Mesenchymal stem cell (in vitro differentiated cells and primary cell): Measurements from ENCODE around the gene GRK3.

Experiments used
- DNase-seq: peaks from one replicate; pipeline ENCODE4 v3.0.0-alpha.2; 2013
- H2AFZ ChIP-seq: one replicate; pipeline ENCODE4 v1.6.1; 2013; ENCODE audit warnings: low read depth, mild to moderate bottlenecking, control low read depth, inconsistent platforms, low read length, moderate library complexity
- H2AK5ac ChIP-seq: 2 replicates; pipeline ENCODE4 v1.6.1; 2013; ENCODE audit warnings: low read length, moderate library complexity, mild to moderate bottlenecking, inconsistent platforms; ENCODE audit not compliant: severe bottlenecking
- H2BK120ac ChIP-seq: one replicate; pipeline ENCODE4 v1.6.1; 2013; ENCODE audit warnings: low read depth, mild to moderate bottlenecking, inconsistent platforms, low read length, moderate library complexity
- H2BK12ac ChIP-seq, 2 experiments: one replicate each; pipeline ENCODE4 v1.6.1; 2013; ENCODE audit warnings: inconsistent platforms in 2 of 2, low read length in 2 of 2, mild to moderate bottlenecking in 2 of 2, moderate library complexity in 2 of 2, control low read depth in 1 of 2
- H2BK15ac ChIP-seq: one replicate; pipeline ENCODE4 v1.6.1; 2013; ENCODE audit warnings: mild to moderate bottlenecking, low read depth, inconsistent platforms; ENCODE audit not compliant: poor library complexity, severe bottlenecking
- H2BK5ac ChIP-seq: 2 replicates; pipeline ENCODE4 v1.6.1; 2013; ENCODE audit warnings: low read depth, mild to moderate bottlenecking, low read length, control low read depth, inconsistent platforms; ENCODE audit not compliant: poor library complexity, severe bottlenecking
- H3K14ac ChIP-seq, 2 experiments: one replicate each; pipeline ENCODE4 v1.6.1; 2013; ENCODE audit warnings: inconsistent platforms in 2 of 2, low read length in 2 of 2, control low read depth in 1 of 2, mild to moderate bottlenecking in 1 of 2, moderate library complexity in 1 of 2
- H3K18ac ChIP-seq, 2 experiments: one replicate each; pipeline ENCODE4 v1.6.1; 2013; ENCODE audit warnings: inconsistent platforms in 2 of 2, low read length in 2 of 2, control low read depth in 1 of 2, low read depth in 1 of 2, mild to moderate bottlenecking in 1 of 2
- H3K23ac ChIP-seq, 2 experiments: one replicate each; pipeline ENCODE4 v1.6.1; 2013; ENCODE audit warnings: inconsistent platforms in 2 of 2, low read length in 2 of 2, mild to moderate bottlenecking in 2 of 2, moderate library complexity in 2 of 2, control low read depth in 1 of 2
- H3K27ac ChIP-seq: 2 replicates; pipeline ENCODE4 v1.5.1; 2013; ENCODE audit warnings: mild to moderate bottlenecking, moderate library complexity, low read length, control low read depth, inconsistent platforms; ENCODE audit not compliant: poor library complexity, severe bottlenecking
- H3K27me3 ChIP-seq, 2 experiments: 2 replicates each; pipeline versions ENCODE4 v1.6.1 to v1.7.0; 2013; ENCODE audit warnings: low read length in 2 of 2, mild to moderate bottlenecking in 2 of 2, moderate library complexity in 2 of 2, control low read depth in 1 of 2, inconsistent platforms in 1 of 2; ENCODE audit not compliant: control insufficient read depth in 1 of 2, insufficient read depth in 1 of 2
- H3K36me3 ChIP-seq, 2 experiments: 2 replicates each; pipeline versions ENCODE4 v1.6.1 to v1.7.0; 2013; ENCODE audit warnings: low read length in 2 of 2, control low read depth in 1 of 2, inconsistent platforms in 1 of 2, low read depth in 1 of 2, mild to moderate bottlenecking in 1 of 2; ENCODE audit not compliant: insufficient read depth in 2 of 2, control insufficient read depth in 1 of 2
- H3K4ac ChIP-seq, 2 experiments: one replicate each; pipeline ENCODE4 v1.6.1; 2013; ENCODE audit warnings: inconsistent platforms in 2 of 2, low read length in 2 of 2, mild to moderate bottlenecking in 2 of 2, moderate library complexity in 2 of 2, control low read depth in 1 of 2, low read depth in 1 of 2
- H3K4me1 ChIP-seq: 2 replicates; pipeline ENCODE4 v1.6.1; 2013; ENCODE audit warnings: low read depth, low read length, control low read depth; ENCODE audit not compliant: control insufficient read depth, insufficient read depth
- H3K4me2 ChIP-seq: 2 replicates; pipeline ENCODE4 v1.6.1; 2013; ENCODE audit warnings: low read length, mild to moderate bottlenecking, inconsistent platforms; ENCODE audit not compliant: poor library complexity, severe bottlenecking
- H3K4me3 ChIP-seq, 2 experiments: 2 replicates each; pipeline versions ENCODE4 v1.5.1 to v1.7.0; 2013; ENCODE audit warnings: low read length in 2 of 2, mild to moderate bottlenecking in 2 of 2, control low read depth in 1 of 2, low read depth in 1 of 2; ENCODE audit not compliant: insufficient read depth in 1 of 2
- H3K79me1 ChIP-seq: replicated peaks from 2 replicates; pipeline ENCODE4 v1.6.1; 2013; ENCODE audit warnings: mild to moderate bottlenecking, control low read depth, low read length, inconsistent platforms; ENCODE audit not compliant: poor library complexity, severe bottlenecking
- H3K9ac ChIP-seq: 2 replicates; pipeline ENCODE4 v1.7.0; 2013; ENCODE audit warnings: mild to moderate bottlenecking, low read length, moderate library complexity
- H3K9me3 ChIP-seq: 2 replicates; pipeline ENCODE4 v1.7.0; 2013; ENCODE audit warnings: mild to moderate bottlenecking, low read length; ENCODE audit not compliant: control insufficient read depth
- H4K8ac ChIP-seq: one replicate; pipeline ENCODE4 v1.6.1; 2013; ENCODE audit warnings: inconsistent platforms, mild to moderate bottlenecking, low read length, moderate library complexity
- H4K91ac ChIP-seq: one replicate; pipeline ENCODE4 v1.6.1; 2013; ENCODE audit warnings: mild to moderate bottlenecking, low read length, inconsistent platforms
- WGBS: methylation state at CpG from one replicate; pipeline ENCODE4 v1.1.7; 2013; ENCODE audit warnings: mixed read lengths; 5-methylcytosine and 5-hydroxymethylcytosine counted together

The GRK3 gene

GRCh38 chr22:25702040-25702439 is 137.6 kb downstream of the GRK3 start:
- H3K4me1 ChIP-seq = no peaks in the 10 kb centered on the region
- no peaks in the 10 kb centered on the region for H3K79me1 ChIP-seq
- peak; percentile 32 for DNase-seq
- H3K27me3 ChIP-seq = peaks cover 0 to 13% of the 10 kb centered on the region in 2 experiments
- H4K8ac ChIP-seq = no peak overlapping the region
- peak overlapping the region; percentile 44 for H3K9ac ChIP-seq
- no peak overlapping the region for H4K91ac ChIP-seq
- no peaks in the 10 kb centered on the region for H3K9me3 ChIP-seq
- no peak overlapping the region for H3K18ac ChIP-seq
- no peak overlapping the region for H3K4ac ChIP-seq
- no peaks in the 10 kb centered on the region for H3K36me3 ChIP-seq
- H2BK5ac ChIP-seq = no peak overlapping the region
- no peak overlapping the region for H3K4me3 ChIP-seq
- H2BK15ac ChIP-seq = no peak overlapping the region
- H3K27ac ChIP-seq = no peak overlapping the region
- no peak overlapping the region for H3K4me2 ChIP-seq
- no peak overlapping the region for H2AK5ac ChIP-seq
- H3K23ac ChIP-seq = no peak overlapping the region
- no peak overlapping the region for H2AFZ ChIP-seq
- H3K14ac ChIP-seq = no peak overlapping the region
- no peak overlapping the region for H2BK12ac ChIP-seq
- H2BK120ac ChIP-seq = no peak overlapping the region

- Histone ChIP-seq H3K4me2 (no peak overlapping the region), H2BK120ac (no peak overlapping the region), H3K4me1 (no peaks in the 10 kb centered on the region), H3K4me3 (no peak overlapping the region), H3K79me1 (no peaks in the 10 kb centered on the region), H3K27ac (no peak overlapping the region), H3K23ac (no peak overlapping the region), H3K27me3 (peaks cover 0 to 9% of the 10 kb centered on the region in 2 experiments), H3K9me3 (no peaks in the 10 kb centered on the region), H4K8ac (no peak overlapping the region), H3K18ac (no peak overlapping the region), H2AFZ (no peak overlapping the region), H3K36me3 (no peaks in the 10 kb centered on the region), H2BK5ac (no peak overlapping the region), H3K4ac (no peak overlapping the region), H3K9ac (no peak overlapping the region), H2BK15ac (no peak overlapping the region), H3K14ac (no peak overlapping the region), H4K91ac (no peak overlapping the region), H2AK5ac (no peak overlapping the region), H2BK12ac (no peak overlapping the region)
- 93% methylated on average over 6 of the region's 7 CpGs for WGBS
- no peak for DNase-seq
These were observed 138.2 kb downstream of the GRK3 start for GRCh38 chr22:25702571-25703167.

- Histone ChIP-seq H2AK5ac (no peak overlapping the region), H3K4ac (no peak overlapping the region), H3K27ac (no peak overlapping the region), H2AFZ (no peak overlapping the region), H2BK12ac (no peak overlapping the region), H2BK120ac (no peak overlapping the region), H4K8ac (no peak overlapping the region), H3K9ac (no peak overlapping the region), H3K27me3 (no peaks in the 10 kb centered on the region), H3K23ac (no peak overlapping the region), H4K91ac (no peak overlapping the region), H3K9me3 (no peaks in the 10 kb centered on the region), H3K79me1 (no peaks in the 10 kb centered on the region), H3K4me3 (no peak overlapping the region), H3K4me2 (no peak overlapping the region), H3K36me3 (no peaks in the 10 kb centered on the region), H2BK5ac (no peak overlapping the region), H3K4me1 (peaks cover 1% of the 10 kb centered on the region), H2BK15ac (no peak overlapping the region), H3K14ac (no peak overlapping the region), H3K18ac (no peak overlapping the region)
- WGBS = 100% methylated on average over 2 of the region's 2 CpGs
- no peak for DNase-seq
These were observed 140.2 kb downstream of the GRK3 start for GRCh38 chr22:25704701-25705100.

GRCh38 chr22:25706197-25706596 is 141.7 kb downstream of the GRK3 start:
- Histone ChIP-seq H2AK5ac (no peak overlapping the region), H4K8ac (no peak overlapping the region), H3K4me3 (no peak overlapping the region), H3K36me3 (no peaks in the 10 kb centered on the region), H3K79me1 (no peaks in the 10 kb centered on the region), H3K9ac (no peak overlapping the region), H3K4me2 (no peak overlapping the region), H3K4me1 (peaks cover 1% of the 10 kb centered on the region), H2BK5ac (no peak overlapping the region), H3K4ac (no peak overlapping the region), H2BK15ac (no peak overlapping the region), H2BK12ac (no peak overlapping the region), H2BK120ac (no peak overlapping the region), H3K9me3 (no peaks in the 10 kb centered on the region), H3K14ac (no peak overlapping the region), H4K91ac (no peak overlapping the region), H3K18ac (no peak overlapping the region), H3K23ac (no peak overlapping the region), H3K27ac (no peak overlapping the region), H2AFZ (no peak overlapping the region), H3K27me3 (no peaks in the 10 kb centered on the region)
- no peak for DNase-seq
- WGBS = 100% methylated on average over 3 of the region's 5 CpGs
